ENCODE results near the gene NVL. TPM values are rescaled to one million over a fixed set of nuclear protein-coding genes. Genes with fewer than 3 reads are reported as not detected.
A peak's percentile ranks its signal among the peaks of the same experiment; 100 is the strongest.

The NVL gene
- total RNA-seq, 1 experiment from 2014 or later: 81.5 TPM

- Mint-ChIP-seq H3K27ac (ENCODE audit: low read depth, unreplicated experiment) (peak overlapping the region; percentile 78), H3K27me3 (ENCODE audit: insufficient read depth, unreplicated experiment) (no peaks in the 10 kb centered on the region), H3K4me3 (ENCODE audit: unreplicated experiment) (no peak overlapping the region), H3K9me3 (ENCODE audit: unreplicated experiment) (no peaks in the 10 kb centered on the region), H3K4me1 (ENCODE audit: insufficient read depth, unreplicated experiment) (peaks cover 21% of the 10 kb centered on the region), H3K36me3 (ENCODE audit: insufficient read depth, unreplicated experiment) (peaks cover 6% of the 10 kb centered on the region)
- BruUV-seq (replicated peaks): no TSS peak
- CTCF ChIA-PET: interaction anchor here (0.5 to 1.7 kb wide), 7 partner anchors 12 to 520 kb away, joined by 3 to 5 read pairs (median 3); no protein-coding TSS in a partner anchor
- peak; percentile 75 for DNase-seq (ENCODE audit: unreplicated experiment)
- POLR2A ChIA-PET: interaction anchor here (0.6 to 7.3 kb wide), 19 partner anchors 8 to 360 kb away, joined by 3 to 61 read pairs (median 6); partner anchors contain the start of genes DEGS1 and NVL
- intact Hi-C loops (cut with micrococcal nuclease): no loop called here
- no peak for TF ChIP-seq CTCF (IDR thresholded peaks at IDR 0.05; ENCODE audit: unreplicated experiment)
Measured at GRCh38 chr1:224205438-224205840, 124.5 kb downstream of the NVL start.

DNA sequence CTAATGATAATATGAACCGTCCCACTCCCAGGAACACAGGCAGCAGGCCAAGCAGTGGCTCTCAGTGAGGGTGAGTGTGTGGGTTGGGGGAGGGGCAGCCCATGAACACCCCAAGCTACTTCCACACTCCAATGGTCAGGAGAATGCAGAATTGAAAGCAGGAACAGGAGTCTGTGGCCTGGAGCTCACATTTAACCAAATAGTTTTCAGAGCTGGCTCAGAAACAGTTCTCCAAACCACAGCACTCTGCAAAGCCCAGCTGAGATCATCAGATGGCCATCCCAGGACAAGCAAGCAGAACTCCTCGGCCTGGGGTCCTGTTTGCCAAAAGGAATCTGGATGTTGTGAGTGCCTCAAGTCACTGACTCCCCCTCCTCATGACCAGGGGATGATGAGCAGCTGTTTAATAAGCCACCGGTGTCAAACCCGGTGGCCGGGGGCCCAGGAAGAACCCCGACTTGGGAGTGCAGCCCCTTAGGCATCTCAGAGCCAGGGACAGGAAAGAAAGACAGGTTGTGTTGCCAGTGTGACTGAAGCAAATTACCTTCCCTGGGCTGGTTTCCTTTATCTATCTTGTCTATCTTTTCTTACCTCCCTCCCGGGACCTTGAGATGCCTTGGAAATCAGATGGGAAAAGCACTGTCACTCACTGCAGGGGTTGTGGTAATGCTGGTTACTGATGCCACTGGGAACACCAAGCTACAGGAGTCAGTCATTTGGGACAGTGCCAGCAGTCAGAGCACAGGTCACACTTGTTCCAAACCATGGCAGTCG lies 126.5 kb downstream of the NVL start:
- no peak overlapping the region for H3K27ac Mint-ChIP-seq (ENCODE audit: low read depth, unreplicated experiment)
- H3K27me3 Mint-ChIP-seq (ENCODE audit: insufficient read depth, unreplicated experiment): no peaks in the 10 kb centered on the region
- intact Hi-C loops (cut with micrococcal nuclease): no loop called here
- peaks cover 6% of the 10 kb centered on the region for H3K36me3 Mint-ChIP-seq (ENCODE audit: insufficient read depth, unreplicated experiment)
- ChIA-PET CTCF (interaction anchor here (1.0 to 1.1 kb wide), 2 partner anchors 11 to 16 kb away, joined by 3 read pairs; no protein-coding TSS in a partner anchor), POLR2A (interaction anchor here (0.8 to 7.3 kb wide), 9 partner anchors 8 to 126 kb away, joined by 3 to 61 read pairs (median 7); partner anchors contain the start of genes DEGS1 and NVL)
- TF ChIP-seq CTCF (IDR thresholded peaks at IDR 0.05; ENCODE audit: unreplicated experiment): no peak
- DNase-seq (ENCODE audit: unreplicated experiment): peak; percentile 62
- H3K4me1 Mint-ChIP-seq (ENCODE audit: insufficient read depth, unreplicated experiment): peaks cover 21% of the 10 kb centered on the region
- BruUV-seq (replicated peaks): no TSS peak
- H3K4me3 Mint-ChIP-seq (ENCODE audit: unreplicated experiment): no peak overlapping the region
- no peaks in the 10 kb centered on the region for H3K9me3 Mint-ChIP-seq (ENCODE audit: unreplicated experiment)

- POLR2A ChIA-PET: interaction anchor here (1.9 to 7.3 kb wide), 2 partner anchors 9 to 19 kb away, joined by 6 to 61 read pairs; partner anchors contain the start of gene DEGS1
Measured at GRCh38 chr1:224201853-224202252, 128.1 kb downstream of the NVL start.

More at GRCh38 chr1:224201853-224202252, 128.1 kb downstream of the NVL start:
- no TSS peak for BruUV-seq (replicated peaks)
- Mint-ChIP-seq H3K36me3 (ENCODE audit: insufficient read depth, unreplicated experiment) (peaks cover 6% of the 10 kb centered on the region), H3K4me1 (ENCODE audit: insufficient read depth, unreplicated experiment) (peaks cover 21% of the 10 kb centered on the region), H3K4me3 (ENCODE audit: unreplicated experiment) (no peak overlapping the region), H3K9me3 (ENCODE audit: unreplicated experiment) (no peaks in the 10 kb centered on the region), H3K27ac (ENCODE audit: low read depth, unreplicated experiment) (no peak overlapping the region), H3K27me3 (ENCODE audit: insufficient read depth, unreplicated experiment) (no peaks in the 10 kb centered on the region)
- TF ChIP-seq CTCF (IDR thresholded peaks at IDR 0.05; ENCODE audit: unreplicated experiment): no peak
- intact Hi-C loops (cut with micrococcal nuclease): no loop called here
- CTCF ChIA-PET: interaction anchor here (0.9 kb wide), 1 partner anchor 87 kb away, joined by 3 read pairs; no protein-coding TSS in a partner anchor
- no peak for DNase-seq (ENCODE audit: unreplicated experiment)
